ENCODE results near the gene SLC5A2. TPM values are rescaled to one million over a fixed set of nuclear protein-coding genes. Genes with fewer than 3 reads are reported as not detected.

Gene SLC5A2
- total RNA-seq, 1 donor from 2014 or later, result under 0.01 TPM

DNA sequence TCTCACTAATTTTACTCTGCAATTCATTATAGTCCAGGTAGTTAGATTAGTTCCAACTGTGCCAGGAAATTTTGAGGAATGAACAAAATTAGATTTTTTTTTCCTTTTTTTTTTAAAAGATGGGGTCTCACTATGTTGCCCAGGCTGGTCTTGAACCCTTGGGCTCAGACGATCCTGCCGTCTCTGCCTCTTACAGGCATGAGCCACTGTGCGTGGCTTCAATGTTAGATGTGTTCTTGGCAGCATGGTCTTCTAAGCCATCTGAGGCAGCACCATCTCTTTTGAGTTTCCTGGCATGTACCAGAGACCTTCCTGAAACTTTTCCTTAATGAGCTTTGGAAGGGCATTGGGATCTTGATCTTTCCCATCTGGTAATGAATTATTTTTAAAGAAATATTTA is 42.2 kb downstream of the SLC5A2 start:
- TF ChIP-seq, protein P1, sequence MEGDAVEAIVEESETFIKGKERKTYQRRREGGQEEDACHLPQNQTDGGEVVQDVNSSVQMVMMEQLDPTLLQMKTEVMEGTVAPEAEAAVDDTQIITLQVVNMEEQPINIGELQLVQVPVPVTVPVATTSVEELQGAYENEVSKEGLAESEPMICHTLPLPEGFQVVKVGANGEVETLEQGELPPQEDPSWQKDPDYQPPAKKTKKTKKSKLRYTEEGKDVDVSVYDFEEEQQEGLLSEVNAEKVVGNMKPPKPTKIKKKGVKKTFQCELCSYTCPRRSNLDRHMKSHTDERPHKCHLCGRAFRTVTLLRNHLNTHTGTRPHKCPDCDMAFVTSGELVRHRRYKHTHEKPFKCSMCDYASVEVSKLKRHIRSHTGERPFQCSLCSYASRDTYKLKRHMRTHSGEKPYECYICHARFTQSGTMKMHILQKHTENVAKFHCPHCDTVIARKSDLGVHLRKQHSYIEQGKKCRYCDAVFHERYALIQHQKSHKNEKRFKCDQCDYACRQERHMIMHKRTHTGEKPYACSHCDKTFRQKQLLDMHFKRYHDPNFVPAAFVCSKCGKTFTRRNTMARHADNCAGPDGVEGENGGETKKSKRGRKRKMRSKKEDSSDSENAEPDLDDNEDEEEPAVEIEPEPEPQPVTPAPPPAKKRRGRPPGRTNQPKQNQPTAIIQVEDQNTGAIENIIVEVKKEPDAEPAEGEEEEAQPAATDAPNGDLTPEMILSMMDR (IDR thresholded peaks at IDR 0.05; ENCODE audit: insufficient read depth, low read length, severe bottlenecking), result no peak
- Histone ChIP-seq H3K36me3 (ENCODE audit: control insufficient read depth, insufficient read depth, low read length) (no peaks in the 10 kb centered on the region), H3K4me3 (ENCODE audit: low read depth, low read length) (no peak overlapping the region), H3K27me3 (ENCODE audit: control insufficient read depth, insufficient read depth, low read length) (peaks cover 3% of the 10 kb centered on the region)
- FAIRE-seq (no peak), DNase-seq (ENCODE audit: low read depth) (no peak)

DNA sequence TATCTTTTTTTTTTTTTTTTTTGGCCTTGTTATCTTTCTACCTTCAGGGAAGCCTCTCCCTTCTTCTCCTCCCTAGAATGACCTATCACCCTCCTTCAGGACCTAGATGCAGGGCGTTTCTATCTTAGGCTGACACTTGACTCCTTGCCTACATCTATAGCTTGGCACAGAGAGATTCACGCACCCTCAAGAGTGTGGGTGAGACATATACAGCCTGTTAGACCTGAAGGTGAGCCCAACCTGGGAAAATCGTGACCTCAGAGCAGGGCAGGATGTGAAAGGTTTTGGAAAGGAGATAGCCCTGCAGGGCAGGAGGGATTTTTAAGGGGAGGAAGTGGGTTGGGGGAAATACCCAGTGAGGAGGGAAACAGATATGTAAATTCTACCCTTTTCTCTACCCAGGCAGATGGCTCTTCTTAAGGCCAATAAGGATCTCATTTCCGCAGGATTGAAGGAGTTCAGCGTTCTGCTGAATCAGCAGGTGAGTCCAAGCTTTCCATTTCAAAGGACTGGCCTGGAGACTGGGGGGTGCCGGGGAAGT is 44.9 kb downstream of the SLC5A2 start, which contains the start of gene AHSP:
Gene AHSP (plus strand): TSS at position 167 of the 541 bp plus-strand sequence. CDS start 240 bp downstream, at position 407.
- no peak for FAIRE-seq
- peaks cover 3% of the 10 kb centered on the region for H3K27me3 ChIP-seq (ENCODE audit: control insufficient read depth, insufficient read depth, low read length)
- H3K36me3 ChIP-seq (ENCODE audit: control insufficient read depth, insufficient read depth, low read length), result no peaks in the 10 kb centered on the region
- TF ChIP-seq, protein P1 (IDR thresholded peaks at IDR 0.05; ENCODE audit: insufficient read depth, low read length, severe bottlenecking), result no peak
- no peak within 1 kb of the TSS for H3K4me3 ChIP-seq (ENCODE audit: low read depth, low read length)
- no peak for DNase-seq (ENCODE audit: low read depth)

DNA sequence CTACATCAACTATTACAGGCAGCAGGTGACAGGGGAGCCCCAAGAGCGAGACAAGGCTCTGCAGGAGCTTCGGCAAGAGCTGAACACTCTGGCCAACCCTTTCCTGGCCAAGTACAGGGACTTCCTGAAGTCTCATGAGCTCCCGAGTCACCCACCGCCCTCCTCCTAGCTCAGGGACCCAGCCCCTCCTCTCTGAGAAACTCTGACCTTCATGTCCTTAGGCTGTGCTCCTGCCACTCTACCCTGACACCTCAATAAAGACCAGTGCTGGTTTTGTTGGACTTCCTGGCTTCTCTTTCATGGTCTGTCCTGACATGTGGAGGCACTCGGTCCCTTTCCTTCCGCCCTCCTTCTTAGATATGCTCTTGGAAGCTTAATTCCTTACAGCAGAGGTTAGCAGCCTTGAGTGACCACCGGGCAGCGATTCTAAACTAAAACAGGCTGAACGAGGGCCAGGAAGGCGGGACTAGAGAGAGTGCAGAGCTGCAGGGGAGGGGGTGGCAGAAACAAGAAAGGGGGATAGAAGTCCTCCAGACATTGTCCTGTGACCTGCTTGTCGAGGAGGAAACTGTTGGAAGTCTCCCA is 45.7 kb downstream of the SLC5A2 start:
- DNase-seq (ENCODE audit: low read depth) (no peak), FAIRE-seq (no peak)
- peaks cover 3% of the 10 kb centered on the region for H3K27me3 ChIP-seq (ENCODE audit: control insufficient read depth, insufficient read depth, low read length)
- TF ChIP-seq, protein P1 (IDR thresholded peaks at IDR 0.05; ENCODE audit: insufficient read depth, low read length, severe bottlenecking), result no peak
- H3K4me3 ChIP-seq (ENCODE audit: low read depth, low read length), result no peak overlapping the region
- H3K36me3 ChIP-seq (ENCODE audit: control insufficient read depth, insufficient read depth, low read length), result no peaks in the 10 kb centered on the region

DNA sequence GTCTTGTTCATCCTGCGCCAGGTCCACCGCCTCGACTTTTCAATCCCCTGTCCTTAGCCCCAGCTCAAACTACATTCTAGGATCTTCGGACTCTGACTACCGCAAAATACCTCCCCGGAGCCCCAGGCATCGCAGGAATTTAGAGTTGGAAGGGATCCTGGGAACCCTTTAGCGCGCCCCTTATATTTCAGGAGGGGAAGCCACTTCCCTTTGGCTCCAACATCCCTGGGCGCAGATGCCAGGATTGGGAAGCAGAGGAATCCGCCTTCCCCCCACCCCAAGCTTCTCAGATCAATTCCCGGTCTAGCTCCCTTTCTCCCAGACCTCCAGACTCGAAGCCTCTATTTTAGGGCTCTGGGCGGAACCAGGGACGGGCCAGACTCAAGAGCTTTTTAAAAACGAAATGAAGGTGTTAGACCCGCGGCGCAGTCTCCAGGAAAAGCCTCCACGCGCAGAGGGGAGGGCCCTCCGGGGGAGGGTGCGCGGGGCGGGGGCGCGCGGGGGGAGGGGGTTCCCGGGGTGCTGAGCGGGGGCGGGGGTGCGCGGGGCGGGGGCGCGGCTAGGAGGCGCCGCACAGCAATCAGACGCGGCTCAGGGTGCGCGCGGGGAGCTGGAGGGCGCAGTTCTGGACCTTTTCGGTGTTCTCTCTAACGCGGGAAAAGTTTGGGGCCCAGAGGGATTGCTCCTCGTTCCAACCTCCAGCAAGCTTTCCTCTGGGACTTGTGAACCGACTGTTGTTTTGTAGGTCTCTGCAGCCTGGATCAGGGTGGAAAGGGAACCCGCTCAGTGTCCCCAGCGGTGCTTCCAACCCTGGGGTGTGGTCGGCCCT is 46.4 kb downstream of the SLC5A2 start:
- TF ChIP-seq, protein P1 (IDR thresholded peaks at IDR 0.05; ENCODE audit: insufficient read depth, low read length, severe bottlenecking), result no peak
- no peaks in the 10 kb centered on the region for H3K36me3 ChIP-seq (ENCODE audit: control insufficient read depth, insufficient read depth, low read length)
- H3K27me3 ChIP-seq (ENCODE audit: control insufficient read depth, insufficient read depth, low read length), result peaks cover 3% of the 10 kb centered on the region
- FAIRE-seq, result no peak
- no peak overlapping the region for H3K4me3 ChIP-seq (ENCODE audit: low read depth, low read length)
- DNase-seq (ENCODE audit: low read depth), result no peak

DNA sequence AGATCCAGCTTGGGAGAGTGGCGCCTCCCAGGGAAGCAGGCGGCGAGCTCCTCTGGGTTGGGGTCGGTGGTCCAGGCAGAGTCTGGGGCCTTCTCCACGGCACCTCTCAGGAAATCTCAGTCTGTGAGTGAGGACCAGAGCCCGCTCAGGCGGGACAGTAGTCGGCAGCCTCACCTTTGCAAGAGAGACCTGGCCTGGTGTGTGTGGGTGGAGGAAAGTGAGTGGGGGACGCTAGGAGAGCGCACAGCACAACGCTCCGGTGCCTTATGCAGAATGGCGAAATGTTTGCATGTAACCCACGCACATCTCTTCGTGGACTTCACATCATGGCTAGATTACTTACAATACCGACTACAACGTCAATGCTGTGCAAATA is 47.0 kb downstream of the SLC5A2 start:
- TF ChIP-seq, protein P1 (IDR thresholded peaks at IDR 0.05; ENCODE audit: insufficient read depth, low read length, severe bottlenecking), result no peak
- H3K27me3 ChIP-seq (ENCODE audit: control insufficient read depth, insufficient read depth, low read length), result peaks cover 3% of the 10 kb centered on the region
- H3K36me3 ChIP-seq (ENCODE audit: control insufficient read depth, insufficient read depth, low read length), result no peaks in the 10 kb centered on the region
- DNase-seq (ENCODE audit: low read depth) (no peak), FAIRE-seq (no peak)
- no peak overlapping the region for H3K4me3 ChIP-seq (ENCODE audit: low read depth, low read length)
